ENCODE data around the gene DLL4. TPM values are rescaled to one million over a fixed set of nuclear protein-coding genes. Genes with fewer than 3 reads are reported as not detected.

DLL4 gene
- total RNA-seq, 1 donor from 2014 or later, result 1.1 TPM

Other genes starting within 250 kb of the DLL4 start
- 8.2 TPM for gene RAD51, start 234.2 kb upstream of the DLL4 start, total RNA-seq
- 21.2 TPM for gene RMDN3, start 174.1 kb upstream of the DLL4 start, total RNA-seq
- 13.0 TPM for gene GCHFR, start 165.3 kb upstream of the DLL4 start, total RNA-seq
- gene C15orf62, start 159.4 kb upstream of the DLL4 start, total RNA-seq, result 4.0 TPM
- 18.4 TPM for gene ZFYVE19, start 122.3 kb upstream of the DLL4 start, total RNA-seq
- 20.8 TPM for gene DNAJC17, start 121.9 kb upstream of the DLL4 start, total RNA-seq
- gene PPP1R14D, start 100.6 kb upstream of the DLL4 start, total RNA-seq, result not detected
- 127 TPM for gene SPINT1, start 85.3 kb upstream of the DLL4 start, total RNA-seq
- gene RHOV, start 55.1 kb upstream of the DLL4 start, total RNA-seq, result 118 TPM
- gene VPS18, start 34.9 kb upstream of the DLL4 start, total RNA-seq, result 10.9 TPM
- gene CHAC1, start 24.1 kb downstream of the DLL4 start, total RNA-seq, result 31.8 TPM
- 20.6 TPM for gene INO80, start 186.9 kb downstream of the DLL4 start, total RNA-seq